Panc1 (cell line): ENCODE data around the gene IL1RAPL1. TPM values are rescaled to one million over a fixed set of nuclear protein-coding genes. Genes with fewer than 3 reads are reported as not detected.

ENCODE experiments used
- ATAC-seq: fragments of 200-7000 bp; cut with Tn5 transposase; 2 replicates; pipeline ENCODE4 v1.9.1; 2020; ENCODE audit warnings: mild to moderate bottlenecking, moderate library complexity
- BruUV-seq: library from RNA; stranded (reverse); fragments of 400-500 nt; replicated peaks from 2 replicates; lab custom pipeline; 2021; lab: Mats Ljungman, UMichigan
- CTCF ChIA-PET: fragments of 300-600 bp; sonication (Branson Sonifier 250); formaldehyde crosslinking; loops from one replicate; lab custom pipeline; 2022; ENCODE audit warnings: antibody characterized with exemption; lab: Charles Lee
- POLR2A ChIA-PET: fragments of 300-600 bp; sonication (Branson Sonifier 250); formaldehyde crosslinking; loops from one replicate; lab custom pipeline; 2022; ENCODE audit warnings: antibody characterized with exemption; lab: Charles Lee
- DNase-seq: peaks from one replicate; pipeline ENCODE4 v3.0.0-alpha.2; 2010; ENCODE audit warnings: low read depth, low spot score
- H3K27ac ChIP-seq: 2 replicates; pipeline ENCODE4 v1.5.1; 2011; ENCODE audit warnings: mild to moderate bottlenecking, low read length, inconsistent platforms
- H3K27me3 ChIP-seq: fragments of 200-500 bp; sonication (Bioruptor generic); 2 replicates; pipeline ENCODE4 v1.6.0; 2014; ENCODE audit warnings: low read length, inconsistent platforms; ENCODE audit not compliant: control insufficient read depth, insufficient read depth
- H3K36me3 ChIP-seq: fragments of 200-500 bp; sonication (Bioruptor generic); 2 replicates; pipeline ENCODE4 v1.5.1; 2014; ENCODE audit warnings: inconsistent platforms, mild to moderate bottlenecking, low read length, moderate library complexity; ENCODE audit not compliant: control insufficient read depth, insufficient read depth
- H3K4me1 ChIP-seq: 2 replicates; pipeline ENCODE4 v1.5.1; 2011; ENCODE audit warnings: inconsistent platforms, mild to moderate bottlenecking, low read length, moderate library complexity; ENCODE audit not compliant: control insufficient read depth, insufficient read depth
- H3K4me3 ChIP-seq, 2 experiments: 2 replicates each; pipeline ENCODE4 v1.5.1; 2011 to 2012; ENCODE audit warnings: low read depth in 2 of 2, low read length in 2 of 2, mild to moderate bottlenecking in 2 of 2, inconsistent platforms in 1 of 2, moderate library complexity in 1 of 2
- H3K9me3 ChIP-seq: fragments of 200-500 bp; sonication (Bioruptor generic); 2 replicates; pipeline ENCODE4 v1.5.1; 2014; ENCODE audit warnings: low read depth, mild to moderate bottlenecking, inconsistent platforms, low read length, moderate library complexity; ENCODE audit not compliant: control insufficient read depth, insufficient read depth
- CTCF ChIP-seq: fragments of 450-650 bp; IDR thresholded peaks from 2 replicates; pipeline ENCODE4 v1.5.1; 2017; ENCODE audit warnings: mild to moderate bottlenecking
- POLR2AphosphoS5 ChIP-seq: IDR thresholded peaks from 2 replicates; pipeline ENCODE4 v1.6.1; 2012; ENCODE audit warnings: mild to moderate bottlenecking, low read depth, low read length, moderate library complexity
- REST ChIP-seq, 2 experiments: IDR thresholded peaks; 2 replicates each; pipeline ENCODE4 v1.6.1; 2011 to 2012; ENCODE audit warnings: low read depth in 2 of 2, control low read depth in 1 of 2, low read length in 1 of 2, mild to moderate bottlenecking in 1 of 2, moderate library complexity in 1 of 2; ENCODE audit not compliant: insufficient read depth in 1 of 2
- SIN3A ChIP-seq: IDR thresholded peaks from 2 replicates; pipeline ENCODE4 v1.6.1; 2012; ENCODE audit warnings: low read depth, mild to moderate bottlenecking, low read length, moderate library complexity, borderline replicate concordance; ENCODE audit not compliant: insufficient read depth
- TCF7L2 ChIP-seq: IDR thresholded peaks from 2 replicates; pipeline ENCODE4 v1.6.1; 2011; ENCODE audit warnings: mild to moderate bottlenecking, low read depth, low read length, inconsistent platforms
- in situ Hi-C: cut with HindIII; loops from 2 replicates; pipeline ENCODE4 v1.10.0; 2016; ENCODE audit warnings: low sequenced_read_pairs, low pct_unique_long_range_greater_than_20kb
- intact Hi-C: fragments of 100-400 bp; cut with micrococcal nuclease; formaldehyde crosslinking; loops from one replicate; pipeline ENCODE4 v1.10.0; 2022; ENCODE audit not compliant: unreplicated experiment
- total RNA-seq: library from RNA; stranded (reverse); gene quantifications from one replicate; pipeline ENCODE4 v1.2.1, GENCODE V29; 2021; ENCODE audit not compliant: unreplicated experiment

The IL1RAPL1 gene
- total RNA-seq, 1 experiment from 2014 or later, result 0.59 TPM

DNA sequence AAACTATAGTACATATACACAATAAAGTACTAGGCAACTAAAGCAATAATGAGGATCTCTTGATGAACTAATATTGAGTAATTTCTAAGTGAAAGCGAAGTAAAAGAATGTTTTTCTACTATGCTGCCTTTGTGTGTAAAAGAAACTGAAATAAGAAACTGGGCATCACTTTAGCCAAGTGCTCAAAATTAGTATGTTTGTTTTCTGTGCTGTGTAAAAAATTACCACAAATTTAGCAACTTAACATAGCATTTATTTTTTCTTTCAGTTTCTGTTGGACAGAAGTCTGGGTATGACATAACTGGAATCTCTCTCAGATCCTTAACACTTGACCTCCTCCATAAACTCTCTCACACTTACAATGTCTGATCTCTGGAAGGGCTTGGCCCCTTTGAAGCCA is 941.0 kb downstream of the IL1RAPL1 start:
- no TSS peak for BruUV-seq
- DNase-seq (no peak), ATAC-seq (no peak)
- intact Hi-C loops (no loop called here), in situ Hi-C loops (no loop called here)
- no peak overlapping the region for H3K4me3 ChIP-seq
- TF ChIP-seq SIN3A (no peak), CTCF (no peak), REST (IDR thresholded peaks at IDR 0.05; ENCODE audit: insufficient read depth in 1 of 2, low read depth in 2 of 2, low read length in 1 of 2) (no peak), POLR2AphosphoS5 (no peak), TCF7L2 (no peak)
- H3K27me3 ChIP-seq, result no peaks in the 10 kb centered on the region
- H3K4me1 ChIP-seq, result no peaks in the 10 kb centered on the region
- no peak overlapping the region for H3K27ac ChIP-seq
- ChIA-PET POLR2A (no interaction called here), CTCF (no interaction called here)
- no peaks in the 10 kb centered on the region for H3K9me3 ChIP-seq
- H3K36me3 ChIP-seq, result no peaks in the 10 kb centered on the region

DNA sequence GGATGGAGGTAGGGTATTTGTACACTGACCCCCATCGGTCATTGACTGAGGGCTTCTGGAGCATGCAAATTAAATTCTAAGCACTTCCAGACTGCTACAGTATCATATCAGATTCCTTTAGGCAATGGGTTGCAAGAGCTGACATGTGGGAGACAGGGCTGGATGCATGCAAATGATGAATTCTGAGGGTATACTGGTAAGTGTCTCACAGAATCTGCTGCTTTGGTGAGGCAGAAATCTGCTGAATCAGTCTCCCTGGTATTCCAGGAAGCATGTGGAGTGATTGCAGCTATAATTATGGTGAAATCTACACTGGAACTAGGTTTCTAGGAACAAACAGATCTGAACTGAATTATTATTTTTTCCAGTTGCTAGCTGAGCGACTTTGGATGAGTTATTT is 943.3 kb downstream of the IL1RAPL1 start:
- POLR2A ChIA-PET, result no interaction called here
- ATAC-seq (no peak), DNase-seq (no peak)
- no peak for TF ChIP-seq REST (IDR thresholded peaks at IDR 0.05; ENCODE audit: insufficient read depth in 1 of 2, low read depth in 2 of 2, low read length in 1 of 2)
- no peak for TF ChIP-seq POLR2AphosphoS5
- TF ChIP-seq CTCF, result no peak
- TF ChIP-seq TCF7L2, result no peak
- no peak for TF ChIP-seq SIN3A
- Histone ChIP-seq H3K36me3 (no peaks in the 10 kb centered on the region), H3K27me3 (no peaks in the 10 kb centered on the region), H3K4me3 (no peak overlapping the region), H3K9me3 (no peaks in the 10 kb centered on the region), H3K27ac (no peak overlapping the region), H3K4me1 (no peaks in the 10 kb centered on the region)
- no TSS peak for BruUV-seq
- CTCF ChIA-PET, result no interaction called here
- in situ Hi-C loops (no loop called here), intact Hi-C loops (no loop called here)
